Measurements from ENCODE around the gene GPC2. TPM values are rescaled to one million over a fixed set of nuclear protein-coding genes. Genes with fewer than 3 reads are reported as not detected.

The GPC2 gene, protein sequence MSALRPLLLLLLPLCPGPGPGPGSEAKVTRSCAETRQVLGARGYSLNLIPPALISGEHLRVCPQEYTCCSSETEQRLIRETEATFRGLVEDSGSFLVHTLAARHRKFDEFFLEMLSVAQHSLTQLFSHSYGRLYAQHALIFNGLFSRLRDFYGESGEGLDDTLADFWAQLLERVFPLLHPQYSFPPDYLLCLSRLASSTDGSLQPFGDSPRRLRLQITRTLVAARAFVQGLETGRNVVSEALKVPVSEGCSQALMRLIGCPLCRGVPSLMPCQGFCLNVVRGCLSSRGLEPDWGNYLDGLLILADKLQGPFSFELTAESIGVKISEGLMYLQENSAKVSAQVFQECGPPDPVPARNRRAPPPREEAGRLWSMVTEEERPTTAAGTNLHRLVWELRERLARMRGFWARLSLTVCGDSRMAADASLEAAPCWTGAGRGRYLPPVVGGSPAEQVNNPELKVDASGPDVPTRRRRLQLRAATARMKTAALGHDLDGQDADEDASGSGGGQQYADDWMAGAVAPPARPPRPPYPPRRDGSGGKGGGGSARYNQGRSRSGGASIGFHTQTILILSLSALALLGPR
- 2.1 and 3.1 TPM in 2 replicates for total RNA-seq

DNA sequence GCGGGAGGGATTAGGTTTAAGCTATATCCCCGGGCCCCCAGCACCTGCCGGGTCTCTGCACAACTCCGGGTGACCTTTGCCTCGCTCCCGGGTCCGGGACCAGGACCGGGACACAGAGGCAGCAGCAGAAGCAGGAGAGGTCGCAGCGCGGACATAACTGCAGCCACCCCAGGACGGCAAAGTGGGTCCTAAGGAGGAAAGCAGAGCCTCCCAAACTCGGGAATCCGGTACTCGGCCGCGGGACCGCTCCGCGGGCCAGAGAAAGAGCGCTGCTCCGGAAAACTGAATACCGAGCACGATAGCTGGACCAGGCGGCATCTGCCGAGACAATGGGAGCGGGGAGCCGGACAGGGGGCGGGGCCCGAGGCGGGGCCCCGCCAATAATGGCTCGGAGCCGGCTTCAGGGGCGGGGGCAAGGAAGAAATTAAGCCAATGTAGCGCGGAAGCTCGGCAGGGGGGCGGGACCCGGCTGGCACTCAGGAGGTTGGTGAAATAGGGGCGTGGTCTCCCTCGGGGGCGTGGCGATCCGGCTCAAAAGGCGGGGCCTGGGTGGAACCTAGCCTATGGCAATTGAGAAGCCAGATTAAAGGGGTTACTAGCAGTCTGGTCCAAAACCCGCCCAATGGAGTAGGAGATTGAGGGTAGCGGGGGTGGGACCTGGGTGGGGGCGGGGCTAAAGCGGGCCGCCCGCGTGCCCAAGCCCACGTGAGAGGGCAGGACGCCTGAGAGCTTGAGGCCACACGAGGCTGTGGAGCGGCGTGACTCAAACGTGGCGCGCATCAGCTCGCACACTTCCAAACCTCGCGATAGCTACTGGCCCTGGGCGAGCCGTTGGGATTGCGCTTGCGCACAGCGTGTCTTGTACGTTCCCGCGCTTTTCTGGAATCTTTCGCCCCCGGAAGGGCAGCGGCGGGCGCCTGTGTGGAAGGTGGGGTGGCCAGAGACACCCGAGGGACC is at the start of gene GPC2, which contains the start of gene STAG3:
Gene GPC2, minus strand, starts transcription at position 337 of the 957 bp plus-strand sequence. Its CDS starts 182 bp downstream, at position 155.
Gene STAG3, plus strand, starts transcription at position 874 of the 957 bp plus-strand sequence. CDS start 2,639 bp downstream, outside the sequence.

DNA sequence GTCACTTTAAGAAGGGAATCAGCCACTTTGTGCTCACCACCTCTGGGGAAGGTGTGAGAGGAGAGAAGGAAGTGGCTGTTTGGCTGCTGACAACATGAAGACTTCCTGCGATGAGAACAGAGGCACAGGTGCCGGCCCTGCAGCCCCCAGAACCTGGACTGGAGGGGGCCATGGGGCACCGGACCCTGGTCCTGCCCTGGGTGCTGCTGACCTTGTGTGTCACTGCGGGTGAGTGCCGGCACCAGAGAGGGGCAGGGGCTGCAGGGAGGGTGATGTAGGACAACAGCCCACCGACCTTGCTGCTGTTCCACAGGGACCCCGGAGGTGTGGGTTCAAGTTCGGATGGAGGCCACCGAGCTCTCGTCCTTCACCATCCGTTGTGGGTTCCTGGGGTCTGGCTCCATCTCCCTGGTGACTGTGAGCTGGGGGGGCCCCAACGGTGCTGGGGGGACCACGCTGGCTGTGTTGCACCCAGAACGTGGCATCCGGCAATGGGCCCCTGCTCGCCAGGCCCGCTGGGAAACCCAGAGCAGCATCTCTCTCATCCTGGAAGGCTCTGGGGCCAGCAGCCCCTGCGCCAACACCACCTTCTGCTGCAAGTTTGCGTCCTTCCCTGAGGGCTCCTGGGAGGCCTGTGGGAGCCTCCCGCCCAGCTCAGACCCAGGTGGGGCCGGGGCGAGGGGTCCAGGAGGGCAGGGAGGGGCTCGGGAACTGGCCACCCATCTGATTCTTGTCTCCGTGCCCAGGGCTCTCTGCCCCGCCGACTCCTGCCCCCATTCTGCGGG is 42.8 kb upstream of the GPC2 start, which contains the start of gene PVRIG:
Gene PVRIG, plus strand, starts transcription at position 149 of the 785 bp plus-strand sequence. Its CDS starts 22 bp downstream, at position 171.

DNA sequence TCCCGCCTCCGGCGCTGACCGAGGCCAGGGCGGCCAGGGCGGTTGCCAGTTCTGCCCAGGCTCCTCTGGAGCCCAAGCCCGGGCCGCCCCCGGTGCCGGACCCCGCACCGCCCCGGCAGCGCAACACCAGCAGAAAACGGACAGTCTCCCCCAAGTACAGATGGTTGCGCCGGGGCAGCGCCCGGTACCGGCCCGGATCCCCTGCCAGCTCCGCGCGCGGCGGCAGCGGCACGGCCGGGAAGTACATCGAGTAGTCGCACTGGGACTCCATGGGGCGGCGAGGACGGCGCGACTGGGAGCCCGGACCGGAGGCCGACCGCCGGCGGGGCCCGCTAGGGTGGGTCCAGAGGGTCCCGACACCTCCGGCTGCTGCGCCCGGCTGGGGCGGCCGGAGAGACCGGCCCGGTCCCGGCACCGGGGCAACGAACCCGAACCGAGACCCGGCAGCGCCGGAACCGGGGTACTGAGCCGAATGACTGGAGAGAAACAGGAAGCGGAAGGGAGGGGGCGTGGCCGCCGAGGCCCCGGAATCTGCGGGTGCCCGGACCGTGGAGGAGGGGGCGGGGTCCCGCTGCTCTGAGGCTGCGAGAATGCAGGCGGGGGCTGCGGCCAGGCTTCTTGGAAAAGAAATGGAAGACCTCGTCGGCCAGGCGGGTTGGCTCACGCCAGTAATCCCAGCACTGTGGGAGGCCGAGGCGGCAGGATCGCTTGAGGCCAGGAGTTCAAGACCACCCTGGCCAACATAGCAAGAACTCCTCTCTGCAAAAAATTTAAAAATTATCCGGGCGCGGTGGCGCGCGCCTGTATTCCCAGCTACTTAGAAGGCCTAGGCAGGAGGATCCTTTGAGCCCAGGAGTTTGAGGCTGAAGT is 18.7 kb downstream of the GPC2 start, which contains the start of gene TRAPPC14:
Gene TRAPPC14, minus strand, starts transcription at position 495 of the 870 bp plus-strand sequence. Its CDS starts 224 bp downstream, at position 271.

DNA sequence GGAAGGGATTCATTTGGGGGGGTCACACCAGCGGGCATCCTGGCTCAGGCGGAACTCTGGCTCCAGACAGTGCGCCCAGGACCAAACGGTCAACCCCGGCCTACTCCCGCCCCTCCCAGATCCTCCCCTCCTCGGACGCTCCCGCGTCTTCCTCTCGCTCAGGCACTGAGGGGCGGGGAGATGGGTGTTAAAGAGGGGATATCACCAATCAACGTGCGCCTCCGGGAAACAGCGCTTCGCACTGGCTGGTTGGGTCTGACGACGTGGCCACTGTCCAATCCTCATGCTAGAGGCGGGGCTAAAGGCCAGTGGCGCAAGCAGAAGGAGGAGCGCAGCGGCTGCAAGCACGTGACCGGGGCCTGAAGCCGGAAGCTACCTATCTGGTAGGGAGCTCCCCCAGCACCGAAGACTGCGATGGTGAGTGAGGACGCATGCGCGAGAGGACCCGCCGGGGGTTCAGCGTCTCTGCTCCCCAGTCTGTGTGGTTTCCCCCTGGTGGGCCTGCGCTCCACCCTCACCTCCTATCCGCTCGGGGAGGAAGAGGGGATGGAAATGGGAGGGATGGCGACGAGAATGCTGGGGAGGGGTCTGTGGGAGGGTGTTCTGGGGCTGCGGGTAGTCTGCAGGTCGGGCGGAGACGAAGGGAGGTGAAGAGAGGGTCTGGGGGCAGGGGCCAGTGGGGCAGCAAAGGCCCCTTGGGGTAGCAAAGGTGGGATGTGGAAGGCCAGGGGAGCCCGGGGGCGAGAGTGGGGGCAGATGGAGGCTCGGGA is 28.4 kb downstream of the GPC2 start, which contains the start of gene LAMTOR4:
Gene LAMTOR4, plus strand, starts transcription at position 360 of the 770 bp plus-strand sequence. Its CDS starts 55 bp downstream, at position 415.

DNA sequence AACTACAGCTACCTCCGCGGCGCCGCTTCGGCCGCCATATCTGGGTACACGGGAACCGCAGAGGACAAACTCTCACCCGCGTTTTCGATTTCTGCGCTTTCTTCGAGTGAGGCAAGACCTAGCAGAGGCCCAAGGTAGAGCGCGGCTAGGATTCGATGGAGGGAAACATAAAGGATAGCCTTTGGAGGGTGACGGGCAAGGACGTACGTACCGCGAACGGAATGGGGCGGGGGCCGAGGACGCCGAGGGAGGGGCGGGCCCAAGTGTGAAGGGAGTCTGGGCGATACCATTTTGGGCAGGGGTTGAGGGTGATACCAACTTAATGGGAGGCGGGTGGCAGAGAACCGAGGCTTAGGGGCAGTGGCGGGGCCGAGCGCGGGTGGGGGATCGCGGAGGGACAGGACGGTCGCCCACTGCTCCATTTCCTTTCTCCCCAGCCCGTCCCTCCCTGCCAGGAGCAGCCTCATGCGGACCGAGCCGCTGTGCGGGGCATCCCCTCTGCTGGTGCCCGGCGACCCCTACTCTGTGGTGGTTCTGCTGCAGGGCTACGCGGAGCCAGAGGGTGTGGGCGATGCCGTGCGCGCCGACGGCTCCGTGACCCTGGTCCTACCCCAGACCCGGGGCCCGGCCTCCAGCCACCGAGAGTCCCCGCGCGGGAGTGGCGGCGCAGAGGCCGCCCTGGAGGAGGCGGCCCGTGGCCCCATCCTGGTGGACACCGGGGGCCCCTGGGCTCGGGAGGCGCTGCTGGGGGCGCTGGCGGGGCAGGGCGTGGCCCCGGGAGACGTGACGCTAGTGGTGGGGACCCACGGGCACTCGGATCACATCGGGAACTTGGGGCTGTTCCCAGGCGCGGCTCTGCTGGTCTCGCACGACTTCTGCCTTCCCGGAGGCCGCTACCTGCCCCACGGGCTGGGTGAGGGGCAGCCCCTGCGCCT is 50.0 kb downstream of the GPC2 start, which contains the start of gene MBLAC1:
Gene MBLAC1, plus strand, starts transcription at position 37 of the 935 bp plus-strand sequence. Its CDS starts 429 bp downstream, at position 466.

Other genes with a start within 250 kb of the GPC2 start
- gene GJC3, start 247.8 kb downstream of the GPC2 start, total RNA-seq = 0.19 and 0.28 TPM in 2 replicates
- gene AZGP1, start 201.3 kb downstream of the GPC2 start, total RNA-seq = not detected in 2 replicates
- 35.3 and 49.3 TPM in 2 replicates for gene ZKSCAN1, start 161.8 kb downstream of the GPC2 start, total RNA-seq
- 7.9 and 11.8 TPM in 2 replicates for gene ZSCAN21, start 127.6 kb downstream of the GPC2 start, total RNA-seq
- 17.4 and 20.0 TPM in 2 replicates for gene ZNF3, start 95.7 kb downstream of the GPC2 start, total RNA-seq
- gene COPS6, start 88.4 kb downstream of the GPC2 start, total RNA-seq = 41.7 and 150 TPM in 2 replicates
- gene MCM7, start 76.0 kb downstream of the GPC2 start, total RNA-seq = 20.0 and 148 TPM in 2 replicates
- gene AP4M1, start 75.7 kb downstream of the GPC2 start, total RNA-seq = 16.5 and 22.0 TPM in 2 replicates
- gene TAF6, start 58.0 kb downstream of the GPC2 start, total RNA-seq = 33.0 and 51.6 TPM in 2 replicates
- gene CNPY4, start 57.7 kb downstream of the GPC2 start, total RNA-seq = 39.9 and 57.2 TPM in 2 replicates
- gene MBLAC1, start 50.4 kb downstream of the GPC2 start, total RNA-seq = 2.5 and 4.2 TPM in 2 replicates
- 71.7 and 78.1 TPM in 2 replicates for gene LAMTOR4, start 28.5 kb downstream of the GPC2 start, total RNA-seq
- gene TRAPPC14, start 18.7 kb downstream of the GPC2 start, total RNA-seq = 2.8 and 6.9 TPM in 2 replicates
- gene GAL3ST4, start 8.8 kb downstream of the GPC2 start, total RNA-seq = 1.5 and 3.1 TPM in 2 replicates
- 1.1 and 4.8 TPM in 2 replicates for gene STAG3, start 537 bp upstream of the GPC2 start, total RNA-seq
- gene PVRIG, start 42.6 kb upstream of the GPC2 start, total RNA-seq = 0.19 TPM in 1 of 2 replicates, not detected in the other
- gene SPDYE3, start 130.3 kb upstream of the GPC2 start, total RNA-seq = not detected in 2 replicates
- 5.8 and 6.2 TPM in 2 replicates for gene PILRB, start 180.7 kb upstream of the GPC2 start, total RNA-seq
- under 0.01 and 0.28 TPM in 2 replicates for gene PILRA, start 196.1 kb upstream of the GPC2 start, total RNA-seq